Immature natural killer cell (primary cell): ENCODE data around the gene EPC2. TPM values are rescaled to one million over a fixed set of nuclear protein-coding genes. Genes with fewer than 3 reads are reported as not detected.

Source experiments
- DNase-seq, 3 donors: peaks; one replicate each; pipeline ENCODE4 v3.0.0; 2022; ENCODE audit warnings: mixed read lengths in 1 of 3
- H3K27ac Mint-ChIP-seq, 6 donors: one replicate each; pipeline ENCODE4 v1.8.0; 2020; ENCODE audit warnings: mixed read lengths in 6 of 6, mild to moderate bottlenecking in 5 of 6, inconsistent platforms in 4 of 6, moderate library complexity in 3 of 6
- H3K27me3 Mint-ChIP-seq, 3 donors: one replicate each; pipeline ENCODE4 v1.8.0; 2020 to 2021; ENCODE audit warnings: low read depth in 3 of 3, mild to moderate bottlenecking in 3 of 3, mixed read lengths in 3 of 3, moderate library complexity in 3 of 3, inconsistent platforms in 1 of 3
- H3K36me3 Mint-ChIP-seq, 3 donors: one replicate each; pipeline ENCODE4 v1.8.0; 2020; ENCODE audit warnings: mixed read lengths in 3 of 3, inconsistent platforms in 2 of 3, mild to moderate bottlenecking in 2 of 3
- H3K4me1 Mint-ChIP-seq, 2 donors: one replicate each; pipeline ENCODE4 v1.8.0; 2020; ENCODE audit warnings: inconsistent platforms in 2 of 2, mild to moderate bottlenecking in 2 of 2, mixed read lengths in 2 of 2, moderate library complexity in 1 of 2
- H3K4me3 Mint-ChIP-seq, 5 donors: one replicate each; pipeline ENCODE4 v1.8.0; 2020; ENCODE audit warnings: mild to moderate bottlenecking in 5 of 5, mixed read lengths in 5 of 5, inconsistent platforms in 3 of 5, moderate library complexity in 3 of 5
- H3K9me3 Mint-ChIP-seq, 6 donors: one replicate each; pipeline ENCODE4 v1.8.0; 2020; ENCODE audit warnings: mild to moderate bottlenecking in 6 of 6, mixed read lengths in 6 of 6, inconsistent platforms in 4 of 6, moderate library complexity in 3 of 6
- polyA plus RNA-seq, 3 donors: library from polyadenylated mRNA; unstranded; fragments of 300-500 nt; fragmentation: Illumina TruSeq; gene quantifications; one replicate each; pipeline ENCODE4 v1.2.3, GENCODE V29; 2021

EPC2 gene
- polyA plus RNA-seq, 3 donors from 2014 or later: 1.8 to 2.8 (median 2.8) TPM

DNA sequence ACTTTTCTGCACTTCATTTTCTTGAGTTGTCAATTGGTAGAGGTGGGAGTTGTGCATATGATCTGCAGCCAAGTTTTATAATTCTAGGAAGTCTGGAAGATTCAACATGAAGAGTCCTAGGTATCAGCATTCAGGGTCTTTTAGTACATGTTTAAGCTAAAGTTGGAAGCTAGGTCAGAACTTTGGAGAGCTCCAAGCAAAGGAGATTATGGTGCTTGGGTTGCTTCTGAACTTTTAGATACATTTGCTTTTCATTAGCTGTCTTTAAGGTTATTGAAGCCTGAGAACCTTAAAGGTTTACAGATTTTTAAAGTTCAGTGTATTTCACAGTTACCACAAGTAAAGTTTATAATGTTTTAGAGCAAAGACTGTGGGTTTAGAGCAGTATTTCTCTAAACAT is 85.5 kb downstream of the EPC2 start:
- peaks cover 48 to 70% of the 10 kb centered on the region in 2 donors for H3K4me1 Mint-ChIP-seq
- no peaks in the 10 kb centered on the region for H3K9me3 Mint-ChIP-seq
- no peak for DNase-seq
- no peak overlapping the region for H3K4me3 Mint-ChIP-seq
- H3K36me3 Mint-ChIP-seq: peaks cover 0 to 3% (median 0%) of the 10 kb centered on the region in 3 donors
- H3K27ac Mint-ChIP-seq: no peak overlapping the region
- peaks cover 0 to 5% (median 0%) of the 10 kb centered on the region in 3 donors for H3K27me3 Mint-ChIP-seq

DNA sequence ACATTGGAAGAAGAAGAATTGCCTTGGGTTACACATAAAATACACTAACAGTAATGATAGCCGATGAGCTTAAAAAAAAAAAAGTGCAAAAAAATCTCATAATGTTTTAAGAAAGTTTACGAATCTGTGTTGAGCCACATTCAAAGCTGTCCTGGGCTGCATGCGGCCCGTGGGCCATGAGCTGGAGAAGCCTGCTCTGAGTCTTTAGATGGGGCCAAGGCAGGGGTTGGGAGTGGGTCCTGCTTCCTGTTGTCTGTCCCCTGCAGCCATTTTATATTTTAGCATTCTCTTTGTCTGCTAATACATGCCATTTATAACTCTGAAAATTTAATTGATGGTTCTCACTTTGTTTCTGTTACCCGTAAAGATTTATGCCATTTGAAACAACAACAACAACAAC is 93.2 kb downstream of the EPC2 start:
- H3K4me1 Mint-ChIP-seq: peaks cover 49 to 66% of the 10 kb centered on the region in 2 donors
- H3K27me3 Mint-ChIP-seq: no peaks in the 10 kb centered on the region
- H3K27ac Mint-ChIP-seq: peak overlapping the region in 1 of 6 donors; percentile 49
- H3K4me3 Mint-ChIP-seq: no peak overlapping the region
- DNase-seq: no peak
- no peaks in the 10 kb centered on the region for H3K9me3 Mint-ChIP-seq
- no peaks in the 10 kb centered on the region for H3K36me3 Mint-ChIP-seq

DNA sequence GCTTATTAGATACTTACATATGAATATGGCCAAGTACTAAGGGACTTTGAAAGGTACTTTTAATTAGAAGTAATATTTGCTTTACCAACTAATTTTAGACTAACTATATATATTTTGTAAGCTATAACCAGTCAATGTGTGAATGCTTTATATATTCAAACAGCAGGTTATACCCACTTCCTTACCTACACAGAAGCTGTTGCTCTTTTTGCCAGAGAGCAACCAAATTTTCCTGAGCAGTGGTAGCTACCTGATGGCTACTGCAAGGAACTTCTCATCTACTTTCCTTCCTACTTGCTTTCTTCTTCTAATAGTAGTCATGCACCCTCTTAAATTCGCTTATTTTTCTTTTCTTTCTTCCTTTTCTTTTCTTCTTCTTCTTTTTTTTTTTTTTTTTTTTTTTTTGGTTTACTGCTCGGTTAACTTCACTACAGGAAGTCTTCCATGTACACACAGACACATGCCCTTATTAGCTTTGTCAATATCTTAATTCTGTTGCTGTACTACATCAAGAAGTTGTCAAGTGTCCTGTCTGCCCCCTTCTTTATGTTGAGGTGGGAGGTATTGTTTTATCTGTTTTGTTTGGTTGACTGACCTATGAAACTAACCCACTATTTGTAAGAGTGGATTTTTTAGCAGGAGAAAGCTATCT is 95.0 kb downstream of the EPC2 start:
- Mint-ChIP-seq H3K4me3 (peak overlapping the region in 3 of 5 donors; percentile 3 to 39 (median 27)), H3K36me3 (peaks cover 0 to 4% (median 0%) of the 10 kb centered on the region in 3 donors), H3K4me1 (peaks cover 48 to 74% of the 10 kb centered on the region in 2 donors), H3K27me3 (peaks cover 0 to 2% (median 0%) of the 10 kb centered on the region in 3 donors), H3K27ac (peak overlapping the region in 2 of 6 donors; percentile 4 to 28), H3K9me3 (no peaks in the 10 kb centered on the region)
- DNase-seq: no peak

DNA sequence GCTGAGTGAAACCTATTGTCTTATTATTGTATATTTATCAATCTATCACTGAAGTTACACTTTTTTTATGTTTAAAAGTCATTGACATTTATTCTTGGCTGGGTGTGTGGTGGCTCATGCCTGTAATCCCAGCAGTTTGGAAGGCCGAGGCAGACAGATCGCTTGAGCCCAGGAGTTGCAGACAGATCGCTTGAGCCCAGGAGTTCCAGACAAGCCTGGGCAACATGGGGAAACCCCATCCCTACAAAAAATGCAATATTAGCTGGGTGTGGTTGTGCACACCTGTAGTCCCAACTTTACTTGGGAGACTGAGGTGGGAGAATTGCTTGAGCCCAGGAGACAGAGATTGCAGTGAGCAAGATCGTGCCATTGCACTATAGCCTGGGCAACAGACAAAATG is 97.8 kb downstream of the EPC2 start:
- no peak for DNase-seq
- Mint-ChIP-seq H3K4me1 (peaks cover 54 to 85% of the 10 kb centered on the region in 2 donors), H3K36me3 (peaks cover 0 to 5% (median 4%) of the 10 kb centered on the region in 3 donors), H3K27ac (no peak overlapping the region), H3K4me3 (no peak overlapping the region), H3K9me3 (no peaks in the 10 kb centered on the region), H3K27me3 (peaks cover 0 to 2% (median 2%) of the 10 kb centered on the region in 3 donors)

DNA sequence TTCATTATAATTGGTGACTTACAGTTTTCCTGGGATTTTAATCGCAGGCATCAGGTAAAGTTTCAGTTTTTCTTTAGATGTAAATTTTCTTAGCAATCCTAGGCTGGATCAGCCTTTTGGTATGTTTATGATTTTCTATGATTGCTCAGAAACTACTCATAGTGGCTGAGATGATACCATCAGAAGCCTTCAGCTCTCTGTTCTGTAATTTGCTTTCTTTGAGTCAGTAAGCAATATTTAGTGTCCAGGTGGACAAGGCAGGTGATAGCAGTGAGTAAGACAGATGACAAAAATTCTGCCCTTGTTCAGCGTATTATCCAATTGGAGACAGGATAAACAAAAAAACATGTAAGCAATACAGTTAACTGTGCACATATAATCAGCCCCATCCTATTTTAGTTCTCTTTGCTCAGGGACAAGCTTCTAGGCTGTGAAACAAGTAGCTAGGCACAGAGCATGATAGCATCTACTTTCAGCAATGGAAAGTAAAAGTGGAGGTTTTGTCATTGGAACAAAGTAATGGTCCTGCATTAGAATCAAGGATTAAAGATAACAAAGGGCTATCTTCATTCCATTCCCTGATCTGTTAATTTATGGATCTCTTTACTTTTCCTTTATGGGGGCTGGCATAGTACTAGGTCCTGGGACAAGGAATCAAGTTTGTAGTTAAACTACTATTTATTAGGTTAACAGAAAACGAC is 100.8 kb downstream of the EPC2 start:
- no peak for DNase-seq
- Mint-ChIP-seq H3K4me1 (peaks cover 38 to 80% of the 10 kb centered on the region in 2 donors), H3K4me3 (no peak overlapping the region), H3K9me3 (no peaks in the 10 kb centered on the region), H3K27ac (peak overlapping the region in 1 of 6 donors; percentile 5), H3K27me3 (peaks cover 0 to 2% (median 2%) of the 10 kb centered on the region in 3 donors), H3K36me3 (peaks cover 0 to 14% (median 4%) of the 10 kb centered on the region in 3 donors)

DNA sequence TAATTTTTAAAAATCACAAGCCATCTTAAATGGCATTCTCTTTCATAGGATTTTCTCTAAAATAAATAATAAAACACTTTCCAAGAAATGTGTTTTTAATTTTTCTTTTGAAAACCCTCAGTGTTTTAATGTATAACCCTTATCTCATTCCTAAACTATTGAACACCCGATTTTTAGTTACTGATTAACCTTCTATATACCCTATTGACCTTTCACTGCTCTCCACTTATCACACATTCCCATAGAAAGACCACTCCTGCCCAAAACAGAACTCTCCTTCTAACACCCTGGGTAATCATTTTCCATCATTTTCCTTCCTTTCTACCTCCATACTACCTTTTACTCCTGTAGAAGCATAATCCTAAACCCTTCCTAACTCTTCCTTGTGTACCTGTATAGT is 102.4 kb downstream of the EPC2 start:
- peaks cover 31 to 80% of the 10 kb centered on the region in 2 donors for H3K4me1 Mint-ChIP-seq
- H3K36me3 Mint-ChIP-seq: peaks cover 0 to 14% (median 4%) of the 10 kb centered on the region in 3 donors
- no peaks in the 10 kb centered on the region for H3K9me3 Mint-ChIP-seq
- H3K27ac Mint-ChIP-seq: no peak overlapping the region
- H3K4me3 Mint-ChIP-seq: no peak overlapping the region
- H3K27me3 Mint-ChIP-seq: peaks cover 0 to 2% (median 2%) of the 10 kb centered on the region in 3 donors
- no peak for DNase-seq

DNA sequence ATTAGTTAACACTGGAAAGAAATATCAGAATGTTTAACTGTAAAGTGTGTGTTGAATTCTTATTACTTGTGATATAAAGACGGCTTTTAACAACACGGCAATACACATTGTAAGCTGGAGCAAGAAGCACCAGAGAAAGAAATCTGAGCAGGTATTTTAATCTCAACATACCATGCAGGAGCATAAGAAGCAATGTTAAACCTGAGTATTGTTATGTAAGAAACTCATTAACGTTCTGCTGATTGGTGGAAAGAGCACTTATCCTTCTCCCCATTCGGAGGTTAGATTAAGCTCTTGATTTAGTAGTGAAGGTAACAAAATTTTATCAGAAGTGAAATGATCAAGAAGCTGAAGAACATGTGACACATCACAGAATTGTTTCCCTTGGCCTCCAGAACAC is 107.4 kb downstream of the EPC2 start:
- Mint-ChIP-seq H3K27me3 (peaks cover 0 to 2% (median 2%) of the 10 kb centered on the region in 3 donors), H3K4me3 (no peak overlapping the region), H3K36me3 (peaks cover 6 to 22% (median 8%) of the 10 kb centered on the region in 3 donors), H3K9me3 (no peaks in the 10 kb centered on the region), H3K4me1 (peaks cover 21 to 65% of the 10 kb centered on the region in 2 donors), H3K27ac (no peak overlapping the region)
- no peak for DNase-seq

DNA sequence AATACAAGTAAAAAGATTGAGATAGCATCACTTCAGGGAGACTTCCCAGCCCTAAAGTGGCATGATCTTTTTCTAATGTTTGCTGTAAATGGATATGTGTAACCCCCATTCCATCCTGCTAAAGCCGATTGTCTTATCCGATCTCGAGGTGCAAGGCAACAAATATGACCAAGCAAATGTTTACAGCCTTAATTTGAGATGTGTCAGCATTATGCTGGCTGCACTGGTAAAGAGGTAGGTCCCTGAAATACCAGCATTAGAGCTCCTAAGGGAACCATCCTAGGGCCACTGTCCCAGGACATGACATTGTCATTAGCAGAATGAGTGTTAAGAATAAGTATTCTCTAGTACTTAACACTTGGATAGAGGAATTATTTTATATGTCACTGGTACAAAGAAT is 108.4 kb downstream of the EPC2 start:
- Mint-ChIP-seq H3K27me3 (peaks cover 0 to 2% (median 0%) of the 10 kb centered on the region in 3 donors), H3K36me3 (peaks cover 6 to 18% (median 8%) of the 10 kb centered on the region in 3 donors), H3K27ac (no peak overlapping the region), H3K4me1 (peaks cover 13 to 57% of the 10 kb centered on the region in 2 donors), H3K4me3 (no peak overlapping the region), H3K9me3 (no peaks in the 10 kb centered on the region)
- no peak for DNase-seq

DNA sequence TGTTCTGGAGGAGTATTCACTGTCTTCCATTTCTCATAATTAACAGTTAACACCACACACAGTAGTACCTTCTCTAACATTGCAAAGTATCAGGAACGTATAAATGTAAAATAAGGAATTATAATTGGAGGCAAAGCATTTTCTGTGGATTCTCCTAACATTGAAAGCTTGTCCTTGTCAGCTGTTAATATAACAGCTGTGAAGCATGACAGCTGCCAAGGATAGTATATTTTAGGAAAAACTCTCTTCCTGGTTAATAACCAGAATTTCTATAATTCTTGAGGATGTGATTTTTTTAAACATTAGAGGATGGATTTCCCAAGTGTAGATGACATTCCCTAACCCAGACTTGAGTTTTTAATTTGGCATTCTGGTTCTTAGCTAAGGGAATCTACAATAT is 110.3 kb downstream of the EPC2 start:
- DNase-seq: no peak
- H3K27ac Mint-ChIP-seq: no peak overlapping the region
- H3K27me3 Mint-ChIP-seq: peaks cover 0 to 2% (median 0%) of the 10 kb centered on the region in 3 donors
- H3K4me1 Mint-ChIP-seq: peaks cover 10 to 51% of the 10 kb centered on the region in 2 donors
- no peaks in the 10 kb centered on the region for H3K9me3 Mint-ChIP-seq
- no peak overlapping the region for H3K4me3 Mint-ChIP-seq
- H3K36me3 Mint-ChIP-seq: peaks cover 6 to 14% (median 8%) of the 10 kb centered on the region in 3 donors

DNA sequence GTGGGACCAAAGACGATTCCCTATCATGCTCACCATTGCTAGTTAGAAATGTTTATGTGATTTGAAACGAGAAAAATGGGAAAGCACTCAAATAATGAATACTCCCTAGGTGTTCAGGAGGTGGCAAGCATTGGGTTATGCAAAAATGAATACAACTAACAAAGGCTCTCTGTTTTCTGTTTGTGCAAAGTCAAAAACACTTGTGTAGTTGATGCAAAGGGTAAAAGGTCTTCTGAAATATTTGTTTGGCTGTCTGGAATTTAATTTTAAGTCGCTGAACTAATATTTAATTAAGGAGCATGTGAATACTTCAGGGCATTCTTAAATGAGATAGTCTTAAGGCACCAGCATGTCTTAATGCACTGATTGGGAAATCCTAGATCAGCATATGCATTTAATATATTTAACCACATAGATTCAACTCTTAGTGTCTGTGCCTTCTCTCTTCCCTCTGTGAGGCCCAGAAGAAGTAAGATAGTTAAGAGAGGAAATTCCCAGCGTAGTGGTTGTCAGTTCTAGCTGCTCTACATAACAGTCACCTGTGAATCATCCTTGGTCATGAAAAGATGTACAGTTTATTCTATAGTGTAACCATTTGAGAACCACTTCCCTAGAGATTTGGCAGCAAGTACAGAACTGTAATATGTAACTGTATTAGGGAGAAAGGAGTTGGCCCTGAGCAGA is 111.9 kb downstream of the EPC2 start:
- no peak for DNase-seq
- Mint-ChIP-seq H3K4me3 (no peak overlapping the region), H3K4me1 (peaks cover 4 to 51% of the 10 kb centered on the region in 2 donors), H3K36me3 (peaks cover 6 to 14% (median 8%) of the 10 kb centered on the region in 3 donors), H3K27ac (no peak overlapping the region), H3K27me3 (peaks cover 0 to 2% (median 0%) of the 10 kb centered on the region in 3 donors), H3K9me3 (no peaks in the 10 kb centered on the region)

DNA sequence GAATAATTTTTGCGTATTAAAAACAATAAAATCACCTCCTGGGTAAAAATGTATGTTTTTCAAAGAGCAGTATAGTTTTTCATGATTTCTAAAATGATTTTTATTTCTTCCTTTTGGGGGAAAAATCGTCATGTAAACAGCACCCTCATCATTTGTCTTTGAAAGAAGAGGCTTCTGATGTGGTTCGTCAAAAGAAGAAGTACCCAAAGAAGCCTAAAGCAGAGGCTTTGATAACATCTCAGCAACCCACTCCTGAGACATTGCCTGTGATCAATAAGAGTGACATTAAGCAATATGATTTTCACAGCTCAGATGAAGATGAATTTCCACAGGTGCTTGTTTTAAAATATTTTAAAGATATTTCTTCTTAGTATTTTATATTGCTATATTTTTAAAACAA is 120.3 kb downstream of the EPC2 start:
- H3K4me1 Mint-ChIP-seq: peaks cover 3 to 42% of the 10 kb centered on the region in 2 donors
- peaks cover 11 to 27% (median 16%) of the 10 kb centered on the region in 3 donors for H3K36me3 Mint-ChIP-seq
- no peaks in the 10 kb centered on the region for H3K27me3 Mint-ChIP-seq
- H3K27ac Mint-ChIP-seq: no peak overlapping the region
- no peak overlapping the region for H3K4me3 Mint-ChIP-seq
- no peak for DNase-seq
- no peaks in the 10 kb centered on the region for H3K9me3 Mint-ChIP-seq

DNA sequence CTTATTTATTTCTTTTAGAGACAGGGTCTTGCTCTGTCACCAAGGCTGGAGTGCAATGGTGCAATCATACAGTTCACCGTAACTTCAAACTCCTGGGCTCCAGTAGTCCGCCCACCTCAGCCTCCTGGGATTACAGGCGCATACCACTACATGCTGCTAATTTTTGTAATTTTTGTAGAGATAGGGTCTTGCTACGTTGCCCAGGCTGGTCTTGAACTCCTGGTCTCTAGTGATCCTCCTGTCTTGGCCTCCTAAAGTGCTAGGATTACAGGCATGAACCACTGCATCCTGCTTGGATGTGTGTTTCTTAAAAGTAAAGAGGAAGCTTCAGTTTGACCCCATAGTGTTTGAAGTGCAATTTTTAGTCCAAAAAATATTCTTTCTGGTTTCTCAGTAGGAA is 125.5 kb downstream of the EPC2 start:
- no peak overlapping the region for H3K4me3 Mint-ChIP-seq
- peaks cover 12 to 29% (median 23%) of the 10 kb centered on the region in 3 donors for H3K36me3 Mint-ChIP-seq
- DNase-seq: no peak
- peaks cover 2 to 6% of the 10 kb centered on the region in 2 donors for H3K4me1 Mint-ChIP-seq
- H3K9me3 Mint-ChIP-seq: no peaks in the 10 kb centered on the region
- no peaks in the 10 kb centered on the region for H3K27me3 Mint-ChIP-seq
- H3K27ac Mint-ChIP-seq: no peak overlapping the region

DNA sequence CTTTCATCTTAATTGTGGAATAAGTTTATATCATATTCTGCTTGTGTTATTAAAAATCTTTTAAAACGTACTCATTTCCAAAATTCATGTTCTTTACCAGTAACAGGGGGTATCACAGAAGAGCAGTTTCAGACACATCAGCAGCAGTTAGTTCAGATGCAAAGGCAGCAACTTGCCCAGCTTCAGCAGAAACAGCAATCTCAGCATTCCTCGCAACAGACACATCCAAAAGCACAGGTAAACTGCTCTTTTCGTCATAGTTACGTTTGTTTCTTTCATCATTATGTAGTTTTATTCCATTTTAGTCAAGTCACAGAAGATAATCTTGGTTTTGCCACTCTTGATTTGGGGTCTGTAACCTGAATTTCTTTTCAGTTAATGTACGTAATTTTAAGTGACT is 137.0 kb downstream of the EPC2 start:
- Mint-ChIP-seq H3K36me3 (peaks cover 28 to 41% (median 29%) of the 10 kb centered on the region in 3 donors), H3K27ac (no peak overlapping the region), H3K9me3 (no peaks in the 10 kb centered on the region), H3K27me3 (peaks cover 2 to 4% (median 2%) of the 10 kb centered on the region in 3 donors), H3K4me3 (no peak overlapping the region), H3K4me1 (peaks cover 3 to 27% of the 10 kb centered on the region in 2 donors)
- no peak for DNase-seq

DNA sequence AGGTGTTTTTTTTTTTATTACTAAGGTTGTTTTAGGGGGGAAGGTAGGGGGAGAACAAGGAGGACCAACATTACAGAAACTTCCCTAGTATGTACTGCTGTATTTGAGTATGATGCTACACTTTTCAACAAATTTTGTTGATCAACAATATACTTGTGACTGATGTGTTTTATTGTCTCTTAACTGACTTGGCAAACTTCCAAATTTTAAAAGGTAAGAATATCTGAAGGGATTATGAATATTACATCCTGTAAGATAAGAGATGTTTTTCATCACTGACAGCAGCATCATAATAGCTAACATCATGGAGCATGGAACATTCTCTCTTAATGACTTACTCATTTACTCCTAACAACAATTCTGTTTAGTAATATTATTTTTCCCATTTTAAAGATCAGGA is 144.5 kb downstream of the EPC2 start:
- Mint-ChIP-seq H3K27me3 (peaks cover 0 to 4% (median 3%) of the 10 kb centered on the region in 3 donors), H3K36me3 (peaks cover 8 to 44% (median 37%) of the 10 kb centered on the region in 3 donors), H3K9me3 (no peaks in the 10 kb centered on the region), H3K27ac (no peak overlapping the region), H3K4me1 (no peaks in the 10 kb centered on the region), H3K4me3 (no peak overlapping the region)
- DNase-seq: no peak
